Measurements from ENCODE around the gene DOCK3. TPM values are rescaled to one million over a fixed set of nuclear protein-coding genes. Genes with fewer than 3 reads are reported as not detected.
"Not testable (repeated sequence)": the region's sequence is repeated elsewhere in the genome, so short reads cannot be mapped to it uniquely, and the experiment has no call there.

The DOCK3 gene
- total RNA-seq, 1 experiment from 2014 or later = 0.15 TPM

- Histone ChIP-seq H3K36me3 (ENCODE audit: low read depth, low read length) (no peaks in the 10 kb centered on the region), H3K27me3 (ENCODE audit: low read length) (peaks cover 21% of the 10 kb centered on the region), H3K9me2 (replicated peaks; ENCODE audit: low read length) (no peaks in the 10 kb centered on the region), H3K4me3 (ENCODE audit: low read length) (no peak overlapping the region), H2AFZ (ENCODE audit: low read length) (no peak overlapping the region), H3K4me1 (ENCODE audit: insufficient read depth, low read length) (no peaks in the 10 kb centered on the region), H3K27ac (ENCODE audit: low read length) (no peak overlapping the region), H3K79me2 (ENCODE audit: low read length) (no peaks in the 10 kb centered on the region), H3K9me3 (ENCODE audit: low read length) (no peaks in the 10 kb centered on the region), H3K9ac (ENCODE audit: low read length) (no peak overlapping the region), H3F3A (ENCODE audit: low read length, unreplicated experiment) (no peaks in the 10 kb centered on the region), H4K20me1 (ENCODE audit: low read length) (no peaks in the 10 kb centered on the region), H3K4me2 (ENCODE audit: low read length) (no peak overlapping the region)
- no peak for DNase-seq
- POLR2A ChIA-PET (ENCODE audit: unreplicated experiment) = no interaction called here
- BruUV-seq (replicated peaks) = no TSS peak
- CTCF ChIA-PET = no interaction called here
- no peak for TF ChIP-seq EZH2phosphoT487 (IDR thresholded peaks at IDR 0.05; ENCODE audit: borderline replicate concordance, low read length)
- TF ChIP-seq EZH2 (IDR thresholded peaks at IDR 0.05; ENCODE audit: low read length, unreplicated experiment) = no peak
- no peak for TF ChIP-seq CTCF (conservative IDR thresholded peaks at IDR 0.05; ENCODE audit: low read depth, low read length)
- intact Hi-C loops (cut with micrococcal nuclease) = no loop called here
- ATAC-seq = no peak
These were observed 687.0 kb downstream of the DOCK3 start for GRCh38 chr3:51361746-51362145.

GRCh38 chr3:51362476-51362875, 687.7 kb downstream of the DOCK3 start:
- H3F3A ChIP-seq (ENCODE audit: low read length, unreplicated experiment) = no peaks in the 10 kb centered on the region
- CTCF ChIA-PET = no interaction called here
- intact Hi-C loops (cut with micrococcal nuclease) = no loop called here
- DNase-seq = no peak
- no peaks in the 10 kb centered on the region for H3K9me2 ChIP-seq (replicated peaks; ENCODE audit: low read length)
- no peaks in the 10 kb centered on the region for H4K20me1 ChIP-seq (ENCODE audit: low read length)
- no peak overlapping the region for H3K27ac ChIP-seq (ENCODE audit: low read length)
- no peaks in the 10 kb centered on the region for H3K79me2 ChIP-seq (ENCODE audit: low read length)
- no peak overlapping the region for H3K9ac ChIP-seq (ENCODE audit: low read length)
- POLR2A ChIA-PET (ENCODE audit: unreplicated experiment) = no interaction called here
- no peaks in the 10 kb centered on the region for H3K9me3 ChIP-seq (ENCODE audit: low read length)
- TF ChIP-seq CTCF (conservative IDR thresholded peaks at IDR 0.05; ENCODE audit: low read depth, low read length) (no peak), EZH2phosphoT487 (IDR thresholded peaks at IDR 0.05; ENCODE audit: borderline replicate concordance, low read length) (no peak)
- peaks cover 21% of the 10 kb centered on the region for H3K27me3 ChIP-seq (ENCODE audit: low read length)
- BruUV-seq (replicated peaks) = no TSS peak
- ATAC-seq = no peak
- no peaks in the 10 kb centered on the region for H3K4me1 ChIP-seq (ENCODE audit: insufficient read depth, low read length)
- no peak overlapping the region for H3K4me2 ChIP-seq (ENCODE audit: low read length)
- H2AFZ ChIP-seq (ENCODE audit: low read length) = no peak overlapping the region
- H3K36me3 ChIP-seq (ENCODE audit: low read depth, low read length) = no peaks in the 10 kb centered on the region
- H3K4me3 ChIP-seq (ENCODE audit: low read length) = no peak overlapping the region

GRCh38 chr3:51368276-51368675, 693.5 kb downstream of the DOCK3 start:
- H4K20me1 ChIP-seq (ENCODE audit: low read length); H3K79me2 ChIP-seq (ENCODE audit: low read length); H3K9me3 ChIP-seq (ENCODE audit: low read length); H3K4me2 ChIP-seq (ENCODE audit: low read length); DNase-seq; H3K36me3 ChIP-seq (ENCODE audit: low read depth, low read length); CTCF ChIA-PET; H2AFZ ChIP-seq (ENCODE audit: low read length); H3K4me1 ChIP-seq (ENCODE audit: insufficient read depth, low read length); H3K9me2 ChIP-seq (replicated peaks; ENCODE audit: low read length); H3K27ac ChIP-seq (ENCODE audit: low read length); BruUV-seq (replicated peaks); POLR2A ChIA-PET (ENCODE audit: unreplicated experiment); H3K4me3 ChIP-seq (ENCODE audit: low read length); H3K27me3 ChIP-seq (ENCODE audit: low read length); ATAC-seq; H3F3A ChIP-seq (ENCODE audit: low read length, unreplicated experiment); H3K9ac ChIP-seq (ENCODE audit: low read length); intact Hi-C loops (cut with micrococcal nuclease): not testable (repeated sequence)

Data from PC-3 (cell line).